ENCODE measurements around the gene URAD.
A peak's percentile ranks its signal among the peaks of the same experiment; 100 is the strongest.

The URAD gene

DNA sequence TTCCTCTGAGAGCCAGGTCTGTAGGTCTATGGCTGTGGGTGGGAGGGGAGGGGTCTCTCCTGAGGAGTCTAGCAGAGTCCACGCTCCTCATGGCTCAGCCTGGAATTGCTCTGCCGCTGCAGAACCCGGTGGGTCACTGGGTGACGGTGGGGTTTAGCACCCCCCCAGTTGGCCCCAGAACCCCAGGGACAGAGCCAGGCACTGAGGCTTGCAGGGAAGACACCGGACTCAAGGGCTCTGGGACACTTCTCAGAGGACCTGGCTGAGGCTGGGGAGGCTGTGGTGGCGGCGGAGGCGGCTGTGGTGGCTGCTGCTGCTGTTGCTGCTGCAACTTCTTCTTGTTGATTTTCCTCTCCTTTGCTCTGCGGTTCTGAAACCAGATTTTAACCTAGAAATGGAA is 25.5 kb downstream of the URAD start:
- DNase-seq (ENCODE audit: low read depth in 1 of 2, low spot score in 1 of 2) = no peak
- TF ChIP-seq POLR2AphosphoS5 (IDR thresholded peaks at IDR 0.05; ENCODE audit: low read depth) = no peak
- TF ChIP-seq, protein P1, sequence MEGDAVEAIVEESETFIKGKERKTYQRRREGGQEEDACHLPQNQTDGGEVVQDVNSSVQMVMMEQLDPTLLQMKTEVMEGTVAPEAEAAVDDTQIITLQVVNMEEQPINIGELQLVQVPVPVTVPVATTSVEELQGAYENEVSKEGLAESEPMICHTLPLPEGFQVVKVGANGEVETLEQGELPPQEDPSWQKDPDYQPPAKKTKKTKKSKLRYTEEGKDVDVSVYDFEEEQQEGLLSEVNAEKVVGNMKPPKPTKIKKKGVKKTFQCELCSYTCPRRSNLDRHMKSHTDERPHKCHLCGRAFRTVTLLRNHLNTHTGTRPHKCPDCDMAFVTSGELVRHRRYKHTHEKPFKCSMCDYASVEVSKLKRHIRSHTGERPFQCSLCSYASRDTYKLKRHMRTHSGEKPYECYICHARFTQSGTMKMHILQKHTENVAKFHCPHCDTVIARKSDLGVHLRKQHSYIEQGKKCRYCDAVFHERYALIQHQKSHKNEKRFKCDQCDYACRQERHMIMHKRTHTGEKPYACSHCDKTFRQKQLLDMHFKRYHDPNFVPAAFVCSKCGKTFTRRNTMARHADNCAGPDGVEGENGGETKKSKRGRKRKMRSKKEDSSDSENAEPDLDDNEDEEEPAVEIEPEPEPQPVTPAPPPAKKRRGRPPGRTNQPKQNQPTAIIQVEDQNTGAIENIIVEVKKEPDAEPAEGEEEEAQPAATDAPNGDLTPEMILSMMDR (IDR thresholded peaks at IDR 0.05; ENCODE audit: insufficient read depth, low read length) = no peak
- TF ChIP-seq, protein P2, sequence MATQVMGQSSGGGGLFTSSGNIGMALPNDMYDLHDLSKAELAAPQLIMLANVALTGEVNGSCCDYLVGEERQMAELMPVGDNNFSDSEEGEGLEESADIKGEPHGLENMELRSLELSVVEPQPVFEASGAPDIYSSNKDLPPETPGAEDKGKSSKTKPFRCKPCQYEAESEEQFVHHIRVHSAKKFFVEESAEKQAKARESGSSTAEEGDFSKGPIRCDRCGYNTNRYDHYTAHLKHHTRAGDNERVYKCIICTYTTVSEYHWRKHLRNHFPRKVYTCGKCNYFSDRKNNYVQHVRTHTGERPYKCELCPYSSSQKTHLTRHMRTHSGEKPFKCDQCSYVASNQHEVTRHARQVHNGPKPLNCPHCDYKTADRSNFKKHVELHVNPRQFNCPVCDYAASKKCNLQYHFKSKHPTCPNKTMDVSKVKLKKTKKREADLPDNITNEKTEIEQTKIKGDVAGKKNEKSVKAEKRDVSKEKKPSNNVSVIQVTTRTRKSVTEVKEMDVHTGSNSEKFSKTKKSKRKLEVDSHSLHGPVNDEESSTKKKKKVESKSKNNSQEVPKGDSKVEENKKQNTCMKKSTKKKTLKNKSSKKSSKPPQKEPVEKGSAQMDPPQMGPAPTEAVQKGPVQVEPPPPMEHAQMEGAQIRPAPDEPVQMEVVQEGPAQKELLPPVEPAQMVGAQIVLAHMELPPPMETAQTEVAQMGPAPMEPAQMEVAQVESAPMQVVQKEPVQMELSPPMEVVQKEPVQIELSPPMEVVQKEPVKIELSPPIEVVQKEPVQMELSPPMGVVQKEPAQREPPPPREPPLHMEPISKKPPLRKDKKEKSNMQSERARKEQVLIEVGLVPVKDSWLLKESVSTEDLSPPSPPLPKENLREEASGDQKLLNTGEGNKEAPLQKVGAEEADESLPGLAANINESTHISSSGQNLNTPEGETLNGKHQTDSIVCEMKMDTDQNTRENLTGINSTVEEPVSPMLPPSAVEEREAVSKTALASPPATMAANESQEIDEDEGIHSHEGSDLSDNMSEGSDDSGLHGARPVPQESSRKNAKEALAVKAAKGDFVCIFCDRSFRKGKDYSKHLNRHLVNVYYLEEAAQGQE (IDR thresholded peaks at IDR 0.05; ENCODE audit: insufficient replicate concordance, low read depth) = no peak
- TF ChIP-seq GABPA (IDR thresholded peaks at IDR 0.05; ENCODE audit: low read depth) = no peak
- no peak for TF ChIP-seq SPI1 (IDR thresholded peaks at IDR 0.05; ENCODE audit: borderline replicate concordance, low read depth)
- Histone ChIP-seq H3K27ac (replicated peaks) (no peak overlapping the region), H3K27me3 (ENCODE audit: insufficient read depth, poor library complexity, severe bottlenecking) (peaks cover 70% of the 10 kb centered on the region), H3K4me3 (replicated peaks; ENCODE audit: insufficient read depth, low read length) (no peak overlapping the region)

DNA sequence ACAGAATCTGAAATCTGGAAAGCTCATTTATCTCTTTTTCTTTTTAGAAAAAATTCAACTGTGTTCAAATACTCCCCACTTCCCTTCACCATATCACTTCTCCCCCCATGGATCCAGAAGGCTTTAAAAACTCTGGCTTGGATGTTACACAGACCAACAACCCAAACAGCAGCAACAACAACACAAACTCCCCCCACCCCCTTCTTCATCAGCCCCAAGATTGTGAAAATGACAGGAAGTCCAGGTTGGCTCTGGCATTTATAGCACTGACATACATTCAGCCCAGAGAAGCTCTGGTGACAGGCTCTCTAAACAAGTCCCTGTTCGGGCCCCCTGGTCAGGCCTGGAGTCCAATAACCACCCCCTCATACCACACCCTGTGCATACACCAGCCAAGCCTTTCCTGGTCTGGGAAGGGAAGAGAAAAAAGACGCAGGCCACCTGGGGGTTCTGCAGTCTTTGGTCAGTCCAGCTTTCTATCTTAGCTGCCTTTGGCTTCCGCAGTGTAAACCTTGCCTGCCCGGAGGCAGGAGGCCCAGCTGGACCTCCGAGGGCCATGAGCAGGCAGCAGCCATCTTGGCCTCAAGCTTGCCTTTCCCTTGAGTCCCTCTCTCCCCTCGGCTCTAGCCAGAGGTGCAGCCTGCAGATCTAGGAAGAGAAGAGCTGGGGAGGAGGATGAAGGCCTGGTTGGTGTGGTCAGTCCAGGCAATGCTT is 26.2 kb downstream of the URAD start:
- H3K27ac ChIP-seq (replicated peaks) = no peak overlapping the region
- H3K4me3 ChIP-seq (replicated peaks; ENCODE audit: insufficient read depth, low read length) = no peak overlapping the region
- H3K27me3 ChIP-seq (ENCODE audit: insufficient read depth, poor library complexity, severe bottlenecking) = peaks cover 63% of the 10 kb centered on the region
- DNase-seq (ENCODE audit: low read depth in 1 of 2, low spot score in 1 of 2) = no peak
- TF ChIP-seq, protein P2 (IDR thresholded peaks at IDR 0.05; ENCODE audit: insufficient replicate concordance, low read depth) = no peak
- no peak for TF ChIP-seq POLR2AphosphoS5 (IDR thresholded peaks at IDR 0.05; ENCODE audit: low read depth)
- TF ChIP-seq, protein P1 (IDR thresholded peaks at IDR 0.05; ENCODE audit: insufficient read depth, low read length) = no peak

DNA sequence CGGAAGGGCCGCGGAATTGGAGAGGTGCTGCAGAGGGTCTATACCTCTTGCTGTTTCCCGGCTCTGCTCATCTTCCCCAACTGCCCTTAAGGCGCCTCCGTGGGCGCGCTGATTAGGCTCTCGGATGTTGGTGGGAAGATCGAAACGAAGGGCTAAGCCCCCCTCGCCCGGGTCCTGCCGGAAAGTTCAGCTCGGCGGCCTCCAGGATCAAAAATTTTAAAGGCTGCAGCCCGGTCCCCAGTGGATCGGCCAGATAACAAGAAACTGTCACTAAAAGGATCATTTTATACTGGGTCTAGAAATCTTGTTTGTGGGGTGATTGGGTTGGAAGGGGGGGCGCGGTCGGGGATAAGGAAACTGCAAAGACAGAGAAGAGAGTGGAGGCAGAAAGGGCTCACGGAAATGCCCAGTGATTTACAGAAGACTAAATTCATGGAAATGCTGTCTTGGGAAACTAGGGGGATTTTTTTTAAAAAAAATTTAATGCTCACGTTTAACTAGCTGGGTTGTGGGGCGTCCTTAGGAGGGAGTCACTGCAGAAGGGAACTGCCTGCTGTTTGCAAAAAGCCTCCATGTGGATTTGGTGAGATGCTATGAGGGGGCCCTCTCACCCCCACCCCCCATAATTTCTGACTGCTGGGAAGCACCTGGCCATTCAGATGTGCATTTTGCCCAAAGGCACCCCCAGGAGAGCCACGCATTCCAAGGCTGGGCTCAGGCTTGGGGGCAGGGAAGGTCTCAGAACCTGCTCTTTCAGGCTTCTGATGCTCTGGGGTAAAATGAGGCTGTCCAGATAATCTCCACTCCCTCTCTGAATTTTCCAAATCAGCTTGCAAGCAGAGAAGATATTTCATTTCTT is 27.0 kb downstream of the URAD start:
- no peak for DNase-seq (ENCODE audit: low read depth in 1 of 2, low spot score in 1 of 2)
- H3K27ac ChIP-seq (replicated peaks) = no peak overlapping the region; the same call in 1 of the 2 replicates
- peak overlapping the region; percentile 45 for H3K4me3 ChIP-seq (replicated peaks; ENCODE audit: insufficient read depth, low read length)
- no peak for TF ChIP-seq SPI1 (IDR thresholded peaks at IDR 0.05; ENCODE audit: borderline replicate concordance, low read depth)
- peaks cover 61% of the 10 kb centered on the region for H3K27me3 ChIP-seq (ENCODE audit: insufficient read depth, poor library complexity, severe bottlenecking)
